Suprapubic skin (tissue), 4 donors: ENCODE results near the gene B4GALT5.

ENCODE experiments used
- CTCF ChIP-seq, 2 donors: fragments of 200-600 bp in 1 of 2; fragments of 450-650 bp in 1 of 2; sonication (generic) in 1 of 2; IDR thresholded peaks; one replicate each; pipeline ENCODE4 v1.5.1; 2016 to 2019; ENCODE audit warnings: antibody characterized with exemption in 2 of 2, mild to moderate bottlenecking in 1 of 2, moderate library complexity in 1 of 2
- EP300 ChIP-seq: sonication (generic); formaldehyde crosslinking; IDR thresholded peaks from one replicate; pipeline ENCODE4 v1.6.1; 2017; ENCODE audit warnings: antibody characterized with exemption
- POLR2A ChIP-seq, 2 donors: fragments of 450-650 bp; IDR thresholded peaks; one replicate each; pipeline ENCODE4 v1.6.1; 2017; ENCODE audit warnings: antibody characterized with exemption in 2 of 2, mild to moderate bottlenecking in 2 of 2, moderate library complexity in 2 of 2
- POLR2AphosphoS5 ChIP-seq, 3 donors: sonication (generic); formaldehyde crosslinking; IDR thresholded peaks; one replicate each; pipeline ENCODE4 v1.6.1; 2017; ENCODE audit warnings: antibody characterized with exemption in 3 of 3

- no peak for TF ChIP-seq CTCF (IDR thresholded peaks at IDR 0.05)
- TF ChIP-seq POLR2A (IDR thresholded peaks at IDR 0.05): no peak
- no peak for TF ChIP-seq POLR2AphosphoS5 (IDR thresholded peaks at IDR 0.05)
- TF ChIP-seq EP300: no peak
These were observed 101.4 kb downstream of the B4GALT5 start for GRCh38 chr20:49612127-49612738.
